DMS79 treated with DMSO at 0.1 percent for 48 hours (cell line): ENCODE results near the gene NPDC1.

Experiments used
- DNase-seq: peaks from one replicate; lab custom pipeline; 2025; lab: John Stamatoyannopoulos, UW

NPDC1 gene

GRCh38 chr9:137056739-137057415 is 10.9 kb upstream of the NPDC1 start:
- DNase-seq, result no peak

GRCh38 chr9:137055385-137056364 is 9.7 kb upstream of the NPDC1 start:
- DNase-seq, result peak; percentile 72

- DNase-seq, result no peak
These were observed 9.0 kb upstream of the NPDC1 start for GRCh38 chr9:137054932-137055384.

- DNase-seq, result peak; percentile 29
These were observed 8.3 kb upstream of the NPDC1 start, which contains the start of gene ENTPD2 for GRCh38 chr9:137053944-137054931. TSS of gene ENTPD2 (minus strand) at chr9:137054061. CDS start at chr9:137053997, 64 bp downstream.

GRCh38 chr9:137052998-137053943 is 7.3 kb upstream of the NPDC1 start:
- no peak for DNase-seq

- DNase-seq, result no peak
These were observed 6.3 kb upstream of the NPDC1 start for GRCh38 chr9:137052293-137052692.

GRCh38 chr9:137051145-137051724 is 5.3 kb upstream of the NPDC1 start:
- DNase-seq, result no peak

- no peak for DNase-seq
These were observed 4.6 kb upstream of the NPDC1 start for GRCh38 chr9:137050570-137050969.

DNA sequence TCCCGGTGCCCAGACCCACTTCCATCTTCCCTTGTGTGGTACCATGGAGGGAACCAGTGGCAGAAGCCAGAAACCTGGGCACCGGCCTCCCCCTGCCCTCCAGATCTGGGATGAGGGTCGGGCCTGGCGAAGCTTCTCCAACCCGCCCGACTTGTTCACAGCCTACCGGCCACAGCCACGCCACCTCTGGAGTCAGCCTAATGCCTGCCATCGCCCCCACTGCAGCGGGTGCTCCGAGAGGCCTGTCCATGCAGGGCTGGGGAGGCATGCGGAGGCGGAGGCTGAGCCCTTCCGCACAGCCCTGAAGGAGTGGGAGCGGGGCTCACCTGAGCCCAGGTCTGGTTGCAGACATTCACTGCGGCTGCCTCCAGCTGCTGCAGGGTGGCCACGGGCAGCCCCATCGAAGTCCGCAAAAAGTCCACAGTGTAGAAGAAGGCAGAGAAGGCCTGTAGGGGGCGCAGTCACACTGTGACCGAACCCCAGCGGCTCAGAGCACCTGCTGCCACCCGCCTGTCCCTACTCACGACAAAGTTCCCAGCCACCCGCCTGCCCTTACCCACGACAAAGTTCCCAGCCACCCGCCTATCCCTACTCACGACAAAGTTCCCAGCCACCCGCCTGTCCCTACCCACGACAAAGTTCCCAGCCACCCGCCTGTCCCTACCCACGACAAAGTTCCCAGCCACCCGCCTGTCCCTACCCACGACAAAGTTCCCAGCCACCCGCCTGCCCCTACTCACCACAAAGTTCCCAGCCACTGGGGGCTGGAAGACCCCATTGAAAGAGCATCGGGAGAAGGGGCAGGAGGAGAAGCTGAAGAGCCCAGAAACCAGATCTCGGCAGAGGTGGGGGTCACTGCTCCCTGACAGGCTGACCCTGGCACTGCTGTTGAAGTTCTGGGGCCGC is 3.8 kb upstream of the NPDC1 start:
- DNase-seq, result peak; percentile 11

DNA sequence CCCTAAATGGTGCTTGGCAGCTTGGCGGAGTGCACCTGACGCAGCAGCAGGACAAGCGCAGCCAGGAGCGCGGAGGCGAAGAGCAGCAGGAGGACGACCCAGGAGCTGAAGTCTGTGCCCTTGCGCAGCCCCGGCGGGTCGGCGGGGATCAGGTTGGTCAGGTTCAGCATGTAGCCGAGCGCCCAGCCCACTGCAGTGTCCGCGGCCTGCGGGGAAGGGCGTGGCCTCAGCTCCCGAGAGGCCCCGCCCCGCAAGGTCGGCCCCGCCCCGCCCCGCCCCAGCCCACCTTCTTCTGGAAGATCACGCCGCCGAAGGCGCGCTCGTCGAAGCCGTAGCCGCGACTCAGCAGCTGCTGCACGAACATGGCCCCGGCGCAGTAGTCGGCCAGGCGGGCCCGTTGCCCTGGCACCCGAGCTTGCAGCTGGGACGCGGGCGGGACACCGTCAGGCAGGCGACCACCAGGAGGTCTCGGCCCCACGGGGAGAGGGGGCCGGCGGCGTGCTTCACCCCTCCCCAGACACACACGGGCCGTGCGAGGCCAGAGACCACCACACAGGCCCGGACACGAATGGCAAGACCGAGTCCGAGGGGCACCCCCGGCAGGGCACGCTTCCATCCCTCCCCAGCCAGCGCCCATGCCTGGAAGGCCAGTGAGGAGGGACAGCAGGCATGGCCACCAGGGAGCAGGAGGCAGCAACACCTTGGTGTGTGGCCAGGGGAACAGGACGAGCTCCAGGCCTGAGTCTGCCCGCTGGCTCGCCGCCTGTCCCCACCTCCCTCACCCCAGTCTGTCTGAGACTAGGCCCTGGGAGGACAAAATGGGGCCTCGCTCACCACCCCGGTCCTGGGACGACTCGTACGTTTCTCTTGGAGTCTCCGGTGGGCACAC is 2.9 kb upstream of the NPDC1 start:
- no peak for DNase-seq

DNA sequence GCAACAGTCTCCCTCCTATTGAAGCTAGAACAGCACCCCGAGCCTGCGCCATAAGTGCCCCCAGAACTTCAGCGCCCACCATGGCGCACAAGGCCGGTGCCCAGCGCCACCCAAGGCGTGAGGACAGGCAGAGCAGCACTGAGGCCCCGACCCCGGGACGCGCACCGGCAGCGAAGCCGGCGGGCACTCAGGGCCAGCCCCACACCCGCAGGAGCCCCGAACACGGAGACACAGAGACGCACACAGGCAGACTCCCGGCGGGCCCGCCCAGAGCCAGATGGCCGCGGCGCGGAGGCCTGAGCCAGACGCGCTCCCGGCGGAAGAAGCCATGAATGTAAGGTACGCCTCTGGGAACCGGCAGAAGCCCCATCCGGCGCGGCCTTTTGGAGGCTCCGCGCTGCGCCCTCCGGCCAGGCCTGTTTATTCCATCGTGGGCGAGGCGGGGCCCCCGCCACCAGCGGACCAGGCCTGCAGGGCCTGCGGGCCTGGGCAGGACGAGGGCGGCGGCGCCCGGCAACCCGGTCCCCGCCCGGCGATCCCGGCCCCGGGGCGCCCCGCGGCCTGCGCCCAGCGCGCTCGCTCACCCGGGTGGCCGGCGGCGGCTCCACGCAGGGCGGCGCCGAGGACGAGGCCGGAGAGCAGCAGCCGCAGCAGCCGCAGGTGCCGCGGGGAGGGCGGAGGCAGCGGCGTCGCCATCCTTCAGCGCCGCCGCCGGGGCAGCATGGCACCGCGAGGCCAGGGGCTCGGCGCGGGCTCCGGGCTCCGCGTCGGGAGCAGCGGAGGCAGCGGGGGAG is 486 bp downstream of the NPDC1 start:
- DNase-seq, result no peak

DNA sequence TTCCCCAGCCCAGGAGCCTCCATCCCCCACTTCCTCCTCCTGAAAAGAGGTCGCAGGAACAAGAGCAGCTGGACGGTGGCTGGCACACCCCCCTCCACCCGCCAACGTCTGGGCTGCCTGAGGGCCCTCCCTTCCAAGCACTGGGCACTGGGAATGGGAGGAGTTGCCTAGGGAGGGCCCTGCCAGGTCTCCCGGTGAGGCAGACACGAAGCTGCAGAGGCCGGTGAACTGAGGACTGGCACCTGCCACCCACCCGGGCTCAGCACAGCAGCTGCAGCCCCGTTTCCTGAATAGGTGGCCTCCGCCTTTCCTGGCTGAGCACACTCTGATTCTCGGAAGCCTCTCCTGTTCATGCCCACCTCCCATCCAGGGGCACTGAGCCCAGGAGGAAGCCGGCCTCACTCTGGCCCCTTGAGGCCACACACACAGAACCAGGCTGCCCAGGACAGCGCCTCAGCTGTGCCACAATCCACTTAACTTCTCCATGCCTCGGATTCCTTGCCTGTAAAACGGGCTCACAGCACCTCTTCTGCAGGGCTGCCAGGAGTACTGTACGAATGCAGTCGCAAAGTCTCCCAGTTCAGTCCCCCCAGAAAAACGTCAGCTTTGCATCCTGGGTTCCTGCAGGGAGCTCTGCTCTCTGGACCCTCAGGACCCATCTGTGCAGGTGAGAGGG is 1.3 kb downstream of the NPDC1 start:
- DNase-seq, result peak; percentile 13

GRCh38 chr9:137044037-137044436 is 1.9 kb downstream of the NPDC1 start:
- peak; percentile 35 for DNase-seq

- DNase-seq, result no peak
These were observed 2.9 kb downstream of the NPDC1 start for GRCh38 chr9:137042751-137043727.

DNA sequence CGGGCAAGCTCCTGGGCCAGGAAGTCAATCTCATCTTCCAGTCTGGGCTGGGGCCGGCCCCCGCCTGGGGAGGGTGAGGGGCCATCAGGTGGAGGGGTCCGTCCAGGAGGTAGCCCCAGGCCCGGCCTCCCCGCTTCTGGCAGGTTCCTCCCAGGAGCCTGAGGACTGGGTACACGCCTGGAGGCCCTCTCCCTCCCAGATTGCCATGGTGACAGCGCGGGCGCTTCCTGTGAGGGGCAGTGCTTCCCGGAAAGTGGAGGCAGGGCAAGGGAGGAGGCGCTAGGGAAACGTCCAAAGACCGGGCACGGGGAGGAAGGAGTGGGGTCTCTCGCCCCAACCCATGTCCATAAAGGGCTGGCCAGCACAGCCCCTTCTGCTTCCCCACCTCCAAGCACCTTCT is 4.9 kb downstream of the NPDC1 start:
- DNase-seq, result no peak
